Renal pelvis (tissue), 4 donors: ENCODE measurements around the gene NAV2. TPM values are rescaled to one million over a fixed set of nuclear protein-coding genes. Genes with fewer than 3 reads are reported as not detected.
"Not testable (repeated sequence)": the region's sequence is repeated elsewhere in the genome, so short reads cannot be mapped to it uniquely, and the experiment has no call there.

Experiments
- DNase-seq: peaks from one replicate; pipeline ENCODE4 v3.0.0-alpha.2; 2013
- polyA plus RNA-seq, 3 donors: library from polyadenylated mRNA; unstranded; fragments of 120-200 nt; gene quantifications; one replicate each; pipeline ENCODE4 v1.2.1, GENCODE V29; 2013; ENCODE audit not compliant: insufficient read length in 3 of 3

The NAV2 gene
- polyA plus RNA-seq, 3 donors, result 34.4 to 54.8 (median 48.4) TPM

- no peak for DNase-seq
These were observed 368.7 kb downstream of the NAV2 start for GRCh38 chr11:20081336-20081735.

DNA sequence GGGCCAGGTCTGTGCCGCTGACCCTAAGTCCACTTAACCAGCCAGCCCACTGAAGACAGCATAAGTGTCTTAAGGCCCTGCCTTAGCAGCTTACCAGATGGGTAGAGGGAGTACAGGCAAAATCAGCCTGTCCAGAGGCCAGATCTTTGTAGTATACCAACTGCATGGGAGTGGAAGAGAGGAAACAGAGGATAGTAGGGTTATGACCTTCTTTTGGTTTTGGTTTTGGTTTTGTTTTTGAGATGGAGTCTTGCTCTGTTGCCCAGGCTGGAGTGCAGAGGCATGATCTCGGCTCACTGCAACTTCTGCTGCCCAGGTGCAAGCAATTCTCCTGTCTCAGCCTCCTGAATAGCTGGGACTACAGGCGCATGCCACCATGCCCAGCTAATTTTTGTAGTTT, 371.2 kb downstream of the NAV2 start:
- not testable (repeated sequence) for DNase-seq

GRCh38 chr11:20084921-20085814, 372.5 kb downstream of the NAV2 start:
- DNase-seq, result no peak

- DNase-seq, result no peak
These were observed 373.3 kb downstream of the NAV2 start for GRCh38 chr11:20085918-20086317.

- DNase-seq, result no peak
These were observed 374.5 kb downstream of the NAV2 start for GRCh38 chr11:20087118-20087521.

DNA sequence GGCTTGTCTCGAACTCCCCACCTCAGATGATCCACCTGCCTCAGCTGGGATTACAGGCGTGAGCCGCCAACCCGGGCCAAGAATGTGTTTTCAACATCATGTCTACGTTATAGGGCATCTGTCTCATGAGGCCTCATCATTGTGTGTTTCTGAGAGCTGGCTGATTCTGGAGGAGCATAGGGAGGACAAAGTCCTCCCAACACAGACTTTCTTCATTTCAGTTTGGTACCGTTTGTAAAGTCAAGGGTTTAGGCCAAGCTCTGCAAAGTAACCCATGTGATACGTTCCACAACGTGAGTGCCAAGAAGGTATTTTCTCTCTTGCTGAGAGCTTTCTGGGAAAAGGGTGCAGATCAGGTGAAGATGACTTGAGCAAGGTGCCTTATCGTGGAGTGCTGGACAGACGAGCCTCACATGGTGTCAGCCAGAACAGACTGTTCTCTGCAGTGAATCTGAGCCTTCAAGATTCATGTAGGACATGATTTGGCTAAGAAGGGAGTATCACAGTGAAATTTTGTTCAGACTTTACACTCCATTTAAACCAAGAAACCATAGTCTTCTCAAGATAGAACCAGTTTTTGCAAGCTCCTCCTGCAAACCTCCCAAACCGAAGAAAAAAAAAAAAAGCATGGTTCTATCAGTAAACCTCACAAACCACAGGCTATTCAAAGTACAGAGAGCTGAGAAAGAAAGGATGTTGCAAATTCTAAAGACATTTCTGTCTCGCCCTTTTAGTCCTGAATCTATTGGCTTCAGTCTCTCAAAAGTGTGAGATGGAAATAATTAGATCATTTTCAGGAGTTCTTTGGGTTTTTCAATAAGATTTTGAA, 376.0 kb downstream of the NAV2 start:
- no peak for DNase-seq

DNA sequence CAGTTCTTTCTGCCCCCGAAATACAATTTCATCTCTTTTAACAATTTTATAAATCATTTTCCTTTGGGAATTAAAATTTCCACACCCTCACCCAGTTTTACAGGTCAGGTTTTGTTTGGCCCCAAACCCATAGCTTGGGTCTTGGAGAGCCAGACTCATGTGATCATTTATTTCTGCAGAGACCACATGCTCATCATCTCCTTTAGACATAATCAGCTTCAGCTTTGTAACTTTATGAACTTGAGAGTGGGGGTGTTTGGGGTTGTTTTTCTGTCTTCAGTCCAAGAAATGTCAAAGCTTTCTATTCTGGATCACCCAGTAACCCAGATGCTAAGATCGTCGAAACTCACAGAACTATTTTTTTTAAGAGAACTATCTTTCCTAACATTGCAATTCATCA, 376.7 kb downstream of the NAV2 start:
- no peak for DNase-seq

DNA sequence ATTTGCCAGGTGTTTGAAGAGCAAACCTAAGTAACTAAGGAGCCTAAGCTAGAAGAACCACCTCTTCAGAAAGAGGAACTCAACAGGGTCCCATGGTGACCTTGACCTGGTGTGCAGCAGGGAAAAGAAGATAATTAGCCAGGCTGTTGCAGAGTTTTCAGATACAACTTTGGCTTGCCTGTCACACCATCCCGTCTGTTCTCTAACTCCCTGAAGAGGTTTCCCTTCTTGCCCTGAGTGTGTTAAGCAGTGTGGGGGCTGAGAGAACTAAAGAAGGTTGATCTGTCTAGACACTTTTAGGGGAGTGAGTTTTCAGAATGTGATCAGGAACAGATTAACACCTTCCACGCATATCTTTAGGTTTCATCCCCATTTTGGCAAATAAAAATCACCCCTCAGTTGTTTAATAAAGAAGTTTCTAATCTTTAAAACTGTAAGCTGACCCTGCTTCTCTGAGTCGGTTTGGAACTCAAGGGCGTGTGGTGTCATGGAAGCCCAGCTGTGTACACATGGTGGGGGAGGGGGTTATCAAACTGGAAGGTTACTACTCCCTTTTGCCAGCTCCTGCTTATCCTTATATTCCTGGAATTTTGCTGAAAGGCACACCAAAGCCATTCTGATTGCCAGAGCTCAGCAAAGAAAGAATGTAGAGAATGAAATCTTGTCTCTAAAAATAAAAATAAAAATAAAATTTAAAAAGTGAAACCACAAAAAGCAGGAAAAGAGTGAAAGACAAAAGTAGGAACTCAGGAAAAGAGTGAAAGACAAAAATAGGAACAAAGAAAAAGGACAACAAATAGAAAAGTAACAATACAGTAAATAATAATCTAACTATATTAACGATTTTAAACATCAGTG, 377.4 kb downstream of the NAV2 start:
- peak; percentile 33 for DNase-seq

GRCh38 chr11:20090654-20091374, 378.2 kb downstream of the NAV2 start:
- no peak for DNase-seq

- DNase-seq, result no peak
These were observed 381.1 kb downstream of the NAV2 start for GRCh38 chr11:20093775-20094174.

GRCh38 chr11:20095189-20095588, 382.6 kb downstream of the NAV2 start:
- no peak for DNase-seq

- no peak for DNase-seq
These were observed 384.9 kb downstream of the NAV2 start for GRCh38 chr11:20097319-20098221.

- no peak for DNase-seq
These were observed 386.9 kb downstream of the NAV2 start for GRCh38 chr11:20099527-20099926.

DNA sequence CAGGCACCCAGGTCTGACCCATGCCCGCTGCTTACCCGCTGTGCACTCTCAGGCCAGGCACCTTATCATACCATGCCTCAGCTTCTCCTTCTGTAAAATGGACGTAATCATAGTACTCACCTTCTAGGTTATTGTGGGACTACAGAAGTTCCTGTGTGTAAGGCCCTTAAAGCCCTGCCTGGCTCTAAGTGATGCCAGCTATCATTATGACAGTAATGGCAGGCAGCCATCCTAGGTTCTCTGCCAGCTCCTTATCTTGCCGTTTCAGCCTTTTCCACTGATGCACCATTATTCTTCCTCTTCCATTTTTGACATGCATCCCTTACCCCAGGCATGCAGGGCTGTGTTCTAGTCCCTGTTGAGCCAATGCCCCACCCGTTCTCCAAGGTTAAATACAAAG, 389.8 kb downstream of the NAV2 start:
- no peak for DNase-seq

- no peak for DNase-seq
These were observed 390.6 kb downstream of the NAV2 start for GRCh38 chr11:20103281-20103680.

- no peak for DNase-seq
These were observed 392.8 kb downstream of the NAV2 start for GRCh38 chr11:20105427-20105826.

- DNase-seq, result no peak
These were observed 397.3 kb downstream of the NAV2 start for GRCh38 chr11:20109731-20110445.

GRCh38 chr11:20110908-20111669, 398.5 kb downstream of the NAV2 start:
- peak; percentile 39 for DNase-seq

DNA sequence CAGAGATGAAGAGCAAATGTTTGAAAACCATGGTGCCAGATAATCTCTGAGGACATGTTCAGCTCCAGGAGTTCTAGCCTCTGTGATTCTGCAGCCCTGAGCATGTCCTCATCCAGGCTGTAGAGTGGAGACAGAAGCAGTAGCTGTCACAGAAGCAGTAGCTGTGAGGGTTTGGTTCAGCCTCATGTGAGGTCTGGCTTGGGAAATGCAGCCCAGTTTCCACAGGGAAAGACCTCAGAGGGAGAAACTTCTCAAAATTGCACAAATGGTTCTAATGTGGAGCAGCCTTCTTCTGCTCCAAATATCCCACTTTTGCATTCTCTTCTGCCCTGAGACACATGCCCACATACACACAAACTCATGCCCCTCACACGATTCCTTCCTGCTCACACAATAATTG, 399.2 kb downstream of the NAV2 start:
- no peak for DNase-seq
